K562 (cell line): ENCODE results near the gene CDHR1. TPM values are rescaled to one million over a fixed set of nuclear protein-coding genes. Genes with fewer than 3 reads are reported as not detected.

ENCODE experiments used
- FOXK2 ChIP-seq, 2 experiments: fragments of 450-650 bp; IDR thresholded peaks in 1 of 2; conservative IDR thresholded peaks in 1 of 2; 2 replicates each; pipeline ENCODE4 v1.6.1; 2016; ENCODE audit warnings: low read depth in 2 of 2, mild to moderate bottlenecking in 1 of 2
- HCFC1 ChIP-seq: IDR thresholded peaks from 2 replicates; pipeline ENCODE4 v1.6.1; 2012; ENCODE audit warnings: low read depth, low read length, improper control_type of control experiment
- RAD21 ChIP-seq, 2 experiments: fragments of 250-450 bp in 1 of 2; fragments of 450-650 bp in 1 of 2; sonication (Bioruptor Pico) in 1 of 2; formaldehyde crosslinking in 1 of 2; IDR thresholded peaks in 1 of 2; conservative IDR thresholded peaks in 1 of 2; 2 replicates each; pipeline versions ENCODE4 v1.4.0 to v1.8.0; 2020 to 2022; ENCODE audit warnings: mild to moderate bottlenecking in 2 of 2, moderate library complexity in 1 of 2
- RCOR1 ChIP-seq, 2 experiments: IDR thresholded peaks; 2 replicates each; pipeline ENCODE4 v1.6.1; 2012; ENCODE audit warnings: low read depth in 2 of 2, low read length in 2 of 2, borderline replicate concordance in 1 of 2, improper control_type of control experiment in 1 of 2
- REST ChIP-seq, 2 experiments: fragments of 450-650 bp; formaldehyde crosslinking in 1 of 2; IDR thresholded peaks; 2 replicates each; pipeline versions ENCODE4 v1.4.0 to v1.6.1; 2014 to 2020; ENCODE audit warnings: mild to moderate bottlenecking in 2 of 2, borderline replicate concordance in 1 of 2, low read depth in 1 of 2
- ZNF311 ChIP-seq: fragments of 250-450 bp; sonication (Bioruptor Pico); IDR thresholded peaks from 2 replicates; pipeline ENCODE4 v1.4.0; 2020; ENCODE audit warnings: mild to moderate bottlenecking, moderate library complexity
- polyA plus RNA-seq, 8 experiments: library from polyadenylated mRNA; depleted of rRNA in 4 of 8; stranded (reverse) in 5 of 8; unstranded in 3 of 8; fragments of >200 nt; fragmentation: Nextera tagmentation in 2 of 8; fragmentation: Illumina TruSeq in 1 of 8; extraction: Ambion mirVana in 2 of 8; extraction: Trizol in 1 of 8; gene quantifications; 2 replicates each; pipeline versions ENCODE4 v1.2.1 to v1.2.3, GENCODE V29; 2011 to 2014; ENCODE audit warnings: inconsistent platforms in 1 of 8, missing spikeins in 1 of 8
- total RNA-seq, 7 experiments: library from RNA; depleted of rRNA in 6 of 7; stranded (reverse); fragments of >200 nt in 6 of 7; fragmentation: Illumina TruSeq in 2 of 7; extraction: Trizol in 2 of 7; gene quantifications; 2 replicates each; pipeline versions ENCODE4 v1.2.1 to v1.2.3, GENCODE V29; 2011 to 2021; ENCODE audit warnings: low replicate concordance in 1 of 7

Gene CDHR1
- total and polyA plus RNA-seq, 9 of the 15 experiments (the other 6 are each of a cell fraction or from before 2014, with no cell fraction given): 0.03 to 0.99 (median 0.20) TPM

DNA sequence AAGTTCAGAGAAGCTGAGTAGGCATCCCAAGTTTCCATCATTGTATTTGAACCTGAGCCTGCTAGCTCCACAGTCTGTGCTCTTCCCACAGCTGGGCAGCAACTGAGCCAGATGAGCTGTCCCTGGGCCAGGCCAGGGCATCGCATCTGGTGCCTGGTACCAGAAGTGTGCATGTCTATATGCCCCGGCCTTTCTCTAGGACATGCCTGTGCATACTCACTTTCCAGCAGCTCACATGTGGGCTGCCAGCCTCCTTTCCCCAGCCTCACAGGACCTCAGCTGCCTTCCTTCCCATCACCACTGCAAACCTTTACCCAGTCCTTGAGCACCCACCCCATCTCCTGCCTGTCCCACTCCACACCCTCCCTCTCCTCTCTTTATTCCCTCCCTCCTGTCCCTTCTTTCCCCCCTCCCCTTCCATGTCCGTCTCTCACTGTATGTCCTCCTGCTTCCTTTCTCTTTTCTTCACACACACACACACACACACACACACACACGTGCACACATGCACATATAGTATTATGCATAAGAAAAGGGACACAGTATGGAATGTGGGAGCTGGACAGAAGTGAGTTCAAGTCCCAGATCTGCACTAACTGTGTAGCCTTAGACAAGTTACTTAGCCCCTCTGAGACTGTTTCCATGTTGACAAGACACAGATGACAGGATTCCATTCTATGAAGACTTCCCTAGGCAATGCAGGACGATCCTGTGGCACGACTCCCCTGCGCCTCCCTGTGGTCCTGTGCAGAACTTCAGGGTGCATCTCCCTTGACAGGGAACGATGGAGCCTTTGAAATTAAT lies 10.9 kb downstream of the CDHR1 start (continued):
- TF ChIP-seq REST (IDR thresholded peaks at IDR 0.05; ENCODE audit: borderline replicate concordance) (peak; percentile 76), REST (CRISPR knock-in tag; IDR thresholded peaks at IDR 0.05; ENCODE audit: low read depth) (no peak), HCFC1 (no peak), FOXK2 (conservative IDR thresholded peaks at IDR 0.05 in 1 of 2, IDR thresholded peaks at IDR 0.05 in 1 of 2; ENCODE audit: low read depth in 2 of 2) (peak; percentile 45 to 80; a peak in 3 of 4 replicates), RAD21 (CRISPR knock-in tag; conservative IDR thresholded peaks at IDR 0.05 in 1 of 2, IDR thresholded peaks at IDR 0.05 in 1 of 2) (peak; percentile 72 to 91), RCOR1 (IDR thresholded peaks at IDR 0.05; ENCODE audit: borderline replicate concordance in 1 of 2, low read depth in 2 of 2, low read length in 2 of 2) (0 out of 4 replicates have a peak, but pooled peaks of 1 of the 2 experiments have one; percentile 48), ZNF311 (CRISPR knock-in tag) (no peak)
